Erythroblast (primary cell): ENCODE results near the gene ABRAXAS1.
A peak's percentile ranks its signal among the peaks of the same experiment; 100 is the strongest.

Experiments
- DNase-seq, 2 experiments: peaks; one replicate each; lab custom pipeline; 2025; lab: John Stamatoyannopoulos, UW
- GATA1 ChIP-seq: IDR thresholded peaks from 2 replicates; pipeline ENCODE4 v1.6.1; 2011; ENCODE audit warnings: low read depth, mild to moderate bottlenecking, control low read depth, low read length, moderate library complexity
- POLR2A ChIP-seq: IDR thresholded peaks from 2 replicates; pipeline ENCODE4 v1.6.1; 2011; ENCODE audit warnings: mild to moderate bottlenecking, low read length

The ABRAXAS1 gene

DNA sequence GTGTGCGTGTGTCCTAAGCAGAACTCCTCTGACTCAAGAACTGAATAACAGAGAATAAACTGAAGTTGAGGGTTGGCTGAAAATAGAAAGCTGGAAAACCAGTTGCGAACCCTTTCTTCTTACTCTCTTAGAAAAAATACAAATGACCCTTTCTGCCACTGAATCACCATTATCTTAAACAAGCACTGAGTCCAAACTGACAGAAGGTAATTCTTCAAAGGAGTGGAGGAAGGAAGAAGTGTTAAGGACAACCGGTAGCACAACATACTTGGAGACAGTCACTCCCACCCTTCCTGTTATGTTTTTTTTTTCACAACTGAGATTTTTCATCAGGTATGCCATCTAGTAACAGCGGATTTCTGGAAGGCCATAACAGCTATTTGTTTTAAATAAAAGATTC, 67.3 kb downstream of the ABRAXAS1 start:
- DNase-seq, result no peak
- TF ChIP-seq GATA1, result no peak
- no peak for TF ChIP-seq POLR2A

- no peak for TF ChIP-seq POLR2A
- peak in 1 of 2 experiments; percentile 4 for DNase-seq
These were observed 71.2 kb downstream of the ABRAXAS1 start for GRCh38 chr4:83413676-83414075.
